IMR-90 (cell line): ENCODE data around the gene SDF2L1. TPM values are rescaled to one million over a fixed set of nuclear protein-coding genes. Genes with fewer than 3 reads are reported as not detected.

Source experiments
- ATAC-seq: fragments of 200-7000 bp; cut with Tn5 transposase; 2 replicates; pipeline ENCODE4 v1.9.1; 2020; ENCODE audit warnings: low read depth, mild to moderate bottlenecking, moderate library complexity
- BruUV-seq: library from RNA; stranded (reverse); fragments of 400-500 nt; replicated peaks from 2 replicates; lab custom pipeline; 2021; lab: Mats Ljungman, UMichigan
- CTCF ChIA-PET: fragments of 300-600 bp; formaldehyde crosslinking; extraction: SDS; loops from one replicate; lab custom pipeline; 2021; ENCODE audit warnings: antibody characterized with exemption; lab: Yijun Ruan, JAX
- POLR2A ChIA-PET: fragments of 300-600 bp; sonication (Branson Sonifier 250); formaldehyde crosslinking; loops from one replicate; lab custom pipeline; 2022; ENCODE audit warnings: antibody characterized with exemption; ENCODE audit not compliant: unreplicated experiment; lab: Charles Lee
- DNase-seq: peaks from one replicate; pipeline ENCODE4 v3.0.0; 2013
- H2AFZ ChIP-seq: replicated peaks from 2 replicates; pipeline ENCODE3; 2013; ENCODE audit warnings: low read length, mild to moderate bottlenecking; ENCODE audit not compliant: poor library complexity
- H2AK5ac ChIP-seq: 2 replicates; pipeline ENCODE4 v1.6.1; 2013; ENCODE audit warnings: low read depth, low read length, inconsistent platforms
- H2AK9ac ChIP-seq: replicated peaks from 2 replicates; pipeline ENCODE3; 2013; ENCODE audit warnings: mild to moderate bottlenecking, low read depth, low read length, moderate library complexity; ENCODE audit not compliant: poor library complexity
- H2BK120ac ChIP-seq: 2 replicates; pipeline ENCODE4 v1.6.1; 2013; ENCODE audit warnings: low read depth, low read length, inconsistent platforms
- H2BK15ac ChIP-seq: 3 replicates; pipeline ENCODE4 v1.6.1; 2013; ENCODE audit warnings: low read depth, low read length, inconsistent platforms
- H2BK20ac ChIP-seq: 2 replicates; pipeline ENCODE4 v1.6.1; 2013; ENCODE audit warnings: low read depth, mild to moderate bottlenecking, inconsistent platforms, low read length, moderate library complexity
- H2BK5ac ChIP-seq: 2 replicates; pipeline ENCODE4 v1.6.1; 2013; ENCODE audit warnings: mild to moderate bottlenecking, low read depth, low read length, inconsistent platforms; ENCODE audit not compliant: poor library complexity, severe bottlenecking
- H3K14ac ChIP-seq: replicated peaks from 2 replicates; pipeline ENCODE4 v1.6.1; 2013; ENCODE audit warnings: low read depth, low read length, inconsistent platforms
- H3K18ac ChIP-seq: 2 replicates; pipeline ENCODE4 v1.6.1; 2013; ENCODE audit warnings: low read depth, low read length, control low read depth
- H3K23ac ChIP-seq: 2 replicates; pipeline ENCODE4 v1.6.1; 2013; ENCODE audit warnings: low read depth, low read length, inconsistent platforms
- H3K27ac ChIP-seq: 2 replicates; pipeline ENCODE4 v1.5.1; 2013; ENCODE audit warnings: mild to moderate bottlenecking, control low read depth, low read length; ENCODE audit not compliant: insufficient read depth
- H3K27me3 ChIP-seq: 2 replicates; pipeline ENCODE4 v1.6.1; 2013; ENCODE audit warnings: low read length; ENCODE audit not compliant: control insufficient read depth, insufficient read depth
- H3K36me3 ChIP-seq: 2 replicates; pipeline ENCODE4 v1.6.1; 2013; ENCODE audit warnings: low read length, mixed read lengths; ENCODE audit not compliant: control insufficient read depth, insufficient read depth
- H3K4ac ChIP-seq: 2 replicates; pipeline ENCODE4 v1.6.1; 2013; ENCODE audit warnings: low read depth, low read length, inconsistent platforms
- H3K4me1 ChIP-seq: 2 replicates; pipeline ENCODE4 v1.6.1; 2013; ENCODE audit warnings: low read length, mixed read lengths; ENCODE audit not compliant: control insufficient read depth, insufficient read depth
- H3K4me2 ChIP-seq: 2 replicates; pipeline ENCODE4 v1.6.1; 2013; ENCODE audit warnings: low read depth, mild to moderate bottlenecking, control low read depth, low read length, moderate library complexity
- H3K4me3 ChIP-seq: 2 replicates; pipeline ENCODE4 v1.5.1; 2013; ENCODE audit warnings: low read depth, mild to moderate bottlenecking, control low read depth, low read length, moderate library complexity; ENCODE audit not compliant: insufficient read depth
- H3K56ac ChIP-seq: 2 replicates; pipeline ENCODE4 v1.6.1; 2013; ENCODE audit warnings: low read length, inconsistent platforms; ENCODE audit not compliant: insufficient read depth; ENCODE audit errors: extremely low read depth
- H3K79me1 ChIP-seq, 2 experiments: 2 replicates each; pipeline ENCODE4 v1.6.1; 2013; ENCODE audit warnings: low read length in 2 of 2, inconsistent platforms in 1 of 2, low read depth in 1 of 2
- H3K9ac ChIP-seq: 2 replicates; pipeline ENCODE4 v1.6.1; 2013; ENCODE audit warnings: low read depth, low read length, control low read depth
- H3K9me1 ChIP-seq: 2 replicates; pipeline ENCODE4 v1.6.1; 2013; ENCODE audit warnings: low read length, inconsistent platforms; ENCODE audit not compliant: insufficient read depth
- H3K9me3 ChIP-seq: 2 replicates; pipeline ENCODE4 v1.6.1; 2013; ENCODE audit warnings: low read length; ENCODE audit not compliant: control insufficient read depth, insufficient read depth
- H4K20me1 ChIP-seq: 2 replicates; pipeline ENCODE4 v1.6.1; 2013; ENCODE audit warnings: low read length, inconsistent platforms; ENCODE audit not compliant: insufficient read depth
- H4K5ac ChIP-seq: 2 replicates; pipeline ENCODE4 v1.6.1; 2013; ENCODE audit warnings: mild to moderate bottlenecking, low read depth, low read length, control low read depth
- H4K8ac ChIP-seq, 2 experiments: 2 replicates each; pipeline ENCODE4 v1.6.1; 2013; ENCODE audit warnings: low read depth in 2 of 2, low read length in 2 of 2, control low read depth in 1 of 2, inconsistent platforms in 1 of 2
- H4K91ac ChIP-seq: 2 replicates; pipeline ENCODE4 v1.6.1; 2013; ENCODE audit warnings: low read depth, low read length, inconsistent platforms; ENCODE audit not compliant: insufficient read depth
- BHLHE40 ChIP-seq: fragments of 150-350 bp; IDR thresholded peaks from 2 replicates; pipeline ENCODE4 v1.6.1; 2016; ENCODE audit warnings: mild to moderate bottlenecking, low read depth, low read length
- CEBPB ChIP-seq: IDR thresholded peaks from 2 replicates; pipeline ENCODE4 v1.6.1; 2012; ENCODE audit warnings: low read depth, low read length, improper control_type of control experiment
- CHD1 ChIP-seq: IDR thresholded peaks from 2 replicates; pipeline ENCODE4 v1.6.1; 2012; ENCODE audit warnings: low read depth, low read length, improper control_type of control experiment
- CTCF ChIP-seq: conservative IDR thresholded peaks from 2 replicates; pipeline ENCODE4 v1.5.1; 2012; ENCODE audit warnings: mild to moderate bottlenecking, low read depth, low read length, improper control_type of control experiment
- ELK1 ChIP-seq: fragments of 150-350 bp; IDR thresholded peaks from 2 replicates; pipeline ENCODE4 v1.6.1; 2016; ENCODE audit warnings: low read depth, mild to moderate bottlenecking, low read length, moderate library complexity, borderline replicate concordance
- FOS ChIP-seq: fragments of 150-350 bp; IDR thresholded peaks from 2 replicates; pipeline ENCODE4 v1.6.1; 2016; ENCODE audit warnings: low read depth, low read length
- MAFK ChIP-seq: IDR thresholded peaks from 2 replicates; pipeline ENCODE4 v1.6.1; 2012; ENCODE audit warnings: low read depth, low read length, improper control_type of control experiment
- MAZ ChIP-seq: IDR thresholded peaks from 2 replicates; pipeline ENCODE4 v1.6.1; 2012; ENCODE audit warnings: low read depth, mild to moderate bottlenecking, low read length, improper control_type of control experiment, moderate library complexity, borderline replicate concordance
- MXI1 ChIP-seq: IDR thresholded peaks from 2 replicates; pipeline ENCODE4 v1.6.1; 2012; ENCODE audit warnings: low read depth, mild to moderate bottlenecking, low read length, moderate library complexity, borderline replicate concordance
- NFE2L2 ChIP-seq: fragments of 150-350 bp; IDR thresholded peaks from 2 replicates; pipeline ENCODE4 v1.6.1; 2016; ENCODE audit warnings: low read depth, mild to moderate bottlenecking, low read length
- POLR2A ChIP-seq: IDR thresholded peaks from 2 replicates; pipeline ENCODE4 v1.6.1; 2012; ENCODE audit warnings: mild to moderate bottlenecking, low read depth, low read length
- RAD21 ChIP-seq: IDR thresholded peaks from 2 replicates; pipeline ENCODE4 v1.6.1; 2012; ENCODE audit warnings: low read length, improper control_type of control experiment
- RCOR1 ChIP-seq: IDR thresholded peaks from 2 replicates; pipeline ENCODE4 v1.6.1; 2012; ENCODE audit warnings: mild to moderate bottlenecking, low read length, improper control_type of control experiment; ENCODE audit not compliant: insufficient replicate concordance
- RFX5 ChIP-seq: IDR thresholded peaks from 2 replicates; pipeline ENCODE4 v1.8.0; 2012; ENCODE audit warnings: low read depth, mild to moderate bottlenecking, low read length, moderate library complexity
- SMC3 ChIP-seq: fragments of 150-350 bp; IDR thresholded peaks from 2 replicates; pipeline ENCODE4 v1.6.1; 2016; ENCODE audit warnings: low read depth, mild to moderate bottlenecking, antibody characterized with exemption, low read length, moderate library complexity
- USF2 ChIP-seq: fragments of 150-350 bp; IDR thresholded peaks from 2 replicates; pipeline ENCODE4 v1.6.1; 2017; ENCODE audit warnings: mild to moderate bottlenecking, antibody characterized with exemption, low read length, low read depth
- WGBS, 2 experiments: methylation state at CpG; one replicate each; pipeline versions ENCODE4 v1.1.5 to v1.1.7; 2013; ENCODE audit warnings: missing lambda C conversion rate in 2 of 2; ENCODE audit not compliant: insufficient read length in 1 of 2; ENCODE audit errors: extremely low coverage in 2 of 2; 5-methylcytosine and 5-hydroxymethylcytosine counted together
- dilution Hi-C: fragments of 300-500 bp; cut with HindIII; formaldehyde crosslinking; loops from one replicate; pipeline ENCODE4 v1.14.3; 2018; ENCODE audit warnings: low sequenced_read_pairs; ENCODE audit not compliant: unreplicated experiment
- in situ Hi-C: fragments of 300-500 bp; cut with MboI; formaldehyde crosslinking; loops from 3 replicates; pipeline ENCODE4 v1.14.3; 2019; ENCODE audit warnings: low sequenced_read_pairs, inconsistent platforms, mixed read lengths
- intact Hi-C: fragments of 100-400 bp; cut with micrococcal nuclease; formaldehyde crosslinking; loops from 2 replicates; pipeline ENCODE4 v1.10.0; 2022
- polyA plus RNA-seq, 3 experiments: library from polyadenylated mRNA; depleted of rRNA; stranded (reverse); fragments of >200 nt; gene quantifications; 2 replicates each; pipeline ENCODE4 v1.2.3, GENCODE V29; 2012; ENCODE audit warnings: low replicate concordance in 1 of 3
- total RNA-seq: library from RNA; depleted of rRNA; stranded (reverse); fragments of >200 nt; gene quantifications from 2 replicates; pipeline ENCODE4 v1.2.3, GENCODE V29; 2012

Gene SDF2L1
- total and polyA plus RNA-seq, 2 of the 4 experiments (the other 2 are of a cell fraction): 18.8 to 51.1 TPM

- 80% methylated on average over 1 of the region's 7 CpGs; no CpG with 5 or more reads in 1 of the 2 experiments for WGBS, 2 experiments
- Histone ChIP-seq H2BK20ac (no peak overlapping the region), H3K18ac (no peak overlapping the region), H3K9me3 (no peaks in the 10 kb centered on the region), H2BK120ac (no peak overlapping the region), H3K27me3 (no peaks in the 10 kb centered on the region), H4K20me1 (peaks cover 87% of the 10 kb centered on the region), H4K8ac (no peak overlapping the region), H4K5ac (no peak overlapping the region), H2AFZ (no peak overlapping the region), H3K9me1 (peaks cover 23% of the 10 kb centered on the region), H3K4me1 (peaks cover 11% of the 10 kb centered on the region), H2AK9ac (no peak overlapping the region), H3K4me3 (no peak overlapping the region), H2AK5ac (no peak overlapping the region), H3K56ac (no peak overlapping the region), H3K9ac (no peak overlapping the region), H3K79me1 (peaks cover 34 to 93% of the 10 kb centered on the region in 2 experiments), H3K36me3 (peaks cover 30% of the 10 kb centered on the region), H3K4ac (no peak overlapping the region), H4K91ac (no peak overlapping the region), H3K23ac (no peak overlapping the region), H3K14ac (no peak overlapping the region), H2BK5ac (no peak overlapping the region), H2BK15ac (no peak overlapping the region), H3K4me2 (no peak overlapping the region), H3K27ac (no peak overlapping the region)
- ChIA-PET POLR2A (no interaction called here), CTCF (interaction anchor here (1.0 to 1.2 kb wide), 2 partner anchors 10 to 17 kb away, joined by 3 to 4 read pairs; no protein-coding TSS in a partner anchor)
- no peak for DNase-seq
- dilution Hi-C loops (no loop called here), intact Hi-C loops (no loop called here), in situ Hi-C loops (no loop called here)
- BruUV-seq: no TSS peak
- TF ChIP-seq RFX5 (no peak), USF2 (no peak), NFE2L2 (no peak), CHD1 (no peak), ELK1 (no peak), MXI1 (no peak), CEBPB (no peak), SMC3 (no peak), MAFK (no peak), MAZ (no peak), RCOR1 (no peak), BHLHE40 (no peak), CTCF (no peak), POLR2A (no peak), RAD21 (no peak), FOS (no peak)
- ATAC-seq: no peak
Observed at GRCh38 chr22:21623648-21623970, 18.5 kb upstream of the SDF2L1 start.
